Liver (tissue), 9 donors: ENCODE measurements around the gene ETFRF1. TPM values are rescaled to one million over a fixed set of nuclear protein-coding genes. Genes with fewer than 3 reads are reported as not detected.

Experiments used
- DNase-seq: peaks from one replicate; pipeline ENCODE4 v3.0.0-alpha.2; 2017; ENCODE audit warnings: low spot score
- H3K27ac ChIP-seq, 2 donors: one replicate each; pipeline ENCODE4 v1.7.0; 2013; ENCODE audit warnings: inconsistent platforms in 2 of 2, low read length in 2 of 2, control low read depth in 1 of 2, low read depth in 1 of 2, mild to moderate bottlenecking in 1 of 2
- H3K27me3 ChIP-seq, 4 donors: one replicate each; pipeline versions ENCODE4 v1.6.1 to v1.7.0; 2013; ENCODE audit warnings: low read length in 3 of 4, inconsistent platforms in 1 of 4, mild to moderate bottlenecking in 1 of 4, moderate library complexity in 1 of 4; ENCODE audit not compliant: control insufficient read depth in 4 of 4, insufficient read depth in 4 of 4
- H3K36me3 ChIP-seq, 4 donors: one replicate each; pipeline versions ENCODE4 v1.6.1 to v1.7.0; 2013; ENCODE audit warnings: low read length in 3 of 4, mild to moderate bottlenecking in 3 of 4, low read depth in 1 of 4, moderate library complexity in 1 of 4; ENCODE audit not compliant: control insufficient read depth in 4 of 4, insufficient read depth in 3 of 4
- H3K4me1 ChIP-seq, 4 donors: one replicate each; pipeline versions ENCODE4 v1.6.1 to v1.7.0; 2013; ENCODE audit warnings: low read length in 3 of 4, mild to moderate bottlenecking in 3 of 4, moderate library complexity in 1 of 4; ENCODE audit not compliant: control insufficient read depth in 4 of 4, insufficient read depth in 4 of 4
- H3K4me3 ChIP-seq, 3 donors: one replicate each; pipeline versions ENCODE4 v1.6.1 to v1.7.0; 2013; ENCODE audit warnings: low read length in 3 of 3, control low read depth in 1 of 3, low read depth in 1 of 3, mild to moderate bottlenecking in 1 of 3
- H3K9ac ChIP-seq, 2 donors: one replicate each; pipeline ENCODE4 v1.7.0; 2013; ENCODE audit warnings: low read length in 2 of 2, mild to moderate bottlenecking in 2 of 2, moderate library complexity in 2 of 2, control low read depth in 1 of 2, low read depth in 1 of 2
- H3K9me3 ChIP-seq, 4 donors: one replicate each; pipeline versions ENCODE4 v1.6.1 to v1.7.0; 2013; ENCODE audit warnings: low read length in 3 of 4; ENCODE audit not compliant: control insufficient read depth in 4 of 4
- ATF3 ChIP-seq: IDR thresholded peaks from 2 replicates; pipeline ENCODE4 v1.6.1; 2016; ENCODE audit warnings: antibody characterized with exemption
- CTCF ChIP-seq: fragments of 150-350 bp; IDR thresholded peaks from 2 replicates; pipeline ENCODE4 v1.5.1; 2017; ENCODE audit warnings: improper control_type of control experiment, low read depth, low read length; ENCODE audit not compliant: missing input control
- EGR1 ChIP-seq, 2 donors: IDR thresholded peaks; 2 replicates each; pipeline ENCODE4 v1.6.1; 2016 to 2018; ENCODE audit warnings: antibody characterized with exemption in 2 of 2, low read depth in 2 of 2
- FOXA1 ChIP-seq: IDR thresholded peaks from 2 replicates; pipeline ENCODE4 v1.6.1; 2016; ENCODE audit warnings: antibody characterized with exemption
- FOXA2 ChIP-seq: IDR thresholded peaks from 2 replicates; pipeline ENCODE4 v1.6.1; 2016; ENCODE audit warnings: antibody characterized with exemption
- GABPA ChIP-seq, 2 donors: IDR thresholded peaks in 1 of 2; conservative IDR thresholded peaks in 1 of 2; 2 replicates each; pipeline ENCODE4 v1.6.1; 2016; ENCODE audit warnings: antibody characterized with exemption in 2 of 2, mild to moderate bottlenecking in 1 of 2, moderate library complexity in 1 of 2
- HNF4A ChIP-seq, 2 donors: conservative IDR thresholded peaks; 2 replicates each; pipeline ENCODE4 v1.6.1; 2016; ENCODE audit warnings: antibody characterized with exemption in 2 of 2, mild to moderate bottlenecking in 2 of 2
- HNF4G ChIP-seq: IDR thresholded peaks from 2 replicates; pipeline ENCODE4 v1.6.1; 2016; ENCODE audit warnings: antibody characterized with exemption
- JUND ChIP-seq, 2 donors: IDR thresholded peaks; 2 replicates each; pipeline ENCODE4 v1.6.1; 2016; ENCODE audit warnings: antibody characterized with exemption in 2 of 2
- NR2F2 ChIP-seq: IDR thresholded peaks from 2 replicates; pipeline ENCODE4 v1.6.1; 2016; ENCODE audit warnings: antibody characterized with exemption
- RAD21 ChIP-seq, 2 donors: IDR thresholded peaks; 2 replicates each; pipeline ENCODE4 v1.6.1; 2016; ENCODE audit warnings: antibody characterized with exemption in 2 of 2, mild to moderate bottlenecking in 2 of 2
- REST ChIP-seq: IDR thresholded peaks from 2 replicates; pipeline ENCODE4 v1.6.1; 2016; ENCODE audit warnings: antibody characterized with exemption, mild to moderate bottlenecking
- RXRA ChIP-seq, 2 donors: IDR thresholded peaks; 2 replicates each; pipeline ENCODE4 v1.6.1; 2017 to 2018; ENCODE audit warnings: antibody characterized with exemption in 2 of 2, mild to moderate bottlenecking in 1 of 2
- SP1 ChIP-seq: IDR thresholded peaks from 2 replicates; pipeline ENCODE4 v1.6.1; 2018; ENCODE audit warnings: antibody characterized with exemption, mild to moderate bottlenecking
- TAF1 ChIP-seq: conservative IDR thresholded peaks from 2 replicates; pipeline ENCODE4 v1.6.1; 2016; ENCODE audit warnings: antibody characterized with exemption, mild to moderate bottlenecking
- YY1 ChIP-seq: IDR thresholded peaks from 2 replicates; pipeline ENCODE4 v1.6.1; 2016; ENCODE audit warnings: antibody characterized with exemption, mild to moderate bottlenecking
- ZBTB33 ChIP-seq: IDR thresholded peaks from 2 replicates; pipeline ENCODE4 v1.6.1; 2016; ENCODE audit warnings: antibody characterized with exemption
- WGBS: extraction: QIAGEN DNeasy Blood & Tissue Kit; methylation state at CpG from one replicate; pipeline ENCODE4 v1.1.7; 2013; 5-methylcytosine and 5-hydroxymethylcytosine counted together
- polyA plus RNA-seq, 2 donors: library from polyadenylated mRNA; stranded (reverse) in 1 of 2; unstranded in 1 of 2; fragments of 200-250 nt in 1 of 2; fragments of >200 nt in 1 of 2; fragmentation: Nextera tagmentation in 1 of 2; extraction: Ambion mirVana in 1 of 2; gene quantifications; one replicate each; pipeline versions ENCODE4 v1.2.1 to v1.2.3, GENCODE V29; 2013 to 2015
- total RNA-seq, 2 donors: library from RNA; depleted of rRNA; stranded (reverse); fragments of >200 nt; gene quantifications; one replicate each; pipeline ENCODE4 v1.2.3, GENCODE V29; 2014
- TF ChIP-seq, protein P1 (sequence below): IDR thresholded peaks from 2 replicates; pipeline ENCODE4 v1.6.1; 2016; ENCODE audit warnings: antibody characterized with exemption
- donor health status: healthy.
- donor health status: healthy.
- donor health status: healthy.
- donor health status: healthy.
- donor health status: healthy.

The ETFRF1 gene
- total and polyA plus RNA-seq, 4 donors: 22.8 to 141 (median 45.6) TPM

GRCh38 chr12:25155022-25155576 is 39.9 kb upstream of the ETFRF1 start:
- WGBS: 54% methylated on average over 2 of the region's 2 CpGs
- TF ChIP-seq RAD21 (IDR thresholded peaks at IDR 0.05) (peak; percentile 73 to 77), NR2F2 (no peak), GABPA (IDR thresholded peaks at IDR 0.05 in 1 of 2, conservative IDR thresholded peaks at IDR 0.05 in 1 of 2) (no peak), FOXA1 (no peak), CTCF (peak; percentile 53), SP1 (no peak), RXRA (IDR thresholded peaks at IDR 0.05) (no peak), FOXA2 (no peak), REST (no peak), YY1 (no peak), ZBTB33 (no peak), HNF4A (conservative IDR thresholded peaks at IDR 0.05) (no peak), HNF4G (no peak), TAF1 (no peak), ATF3 (no peak), EGR1 (IDR thresholded peaks at IDR 0.05; ENCODE audit: low read depth in 2 of 2) (no peak), JUND (IDR thresholded peaks at IDR 0.05) (no peak)
- TF ChIP-seq, protein P1, sequence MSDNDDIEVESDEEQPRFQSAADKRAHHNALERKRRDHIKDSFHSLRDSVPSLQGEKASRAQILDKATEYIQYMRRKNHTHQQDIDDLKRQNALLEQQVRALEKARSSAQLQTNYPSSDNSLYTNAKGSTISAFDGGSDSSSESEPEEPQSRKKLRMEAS: no peak
- peak overlapping the region in 2 of 3 donors; percentile 16 to 35 for H3K4me3 ChIP-seq
- H3K36me3 ChIP-seq: no peaks in the 10 kb centered on the region
- H3K27me3 ChIP-seq: no peaks in the 10 kb centered on the region
- peaks cover 0 to 4% (median 0%) of the 10 kb centered on the region in 4 donors for H3K4me1 ChIP-seq
- H3K27ac ChIP-seq: no peak overlapping the region
- DNase-seq: no peak
- H3K9me3 ChIP-seq: no peaks in the 10 kb centered on the region
- H3K9ac ChIP-seq: peak overlapping the region; percentile 1 to 21
